SK-N-SH treated with all-trans-retinoic acid at 6 μM for 48 hours (cell line): ENCODE data around the gene NTSR2.

Experiments used
- ATAC-seq: fragments of 200-7000 bp; cut with Tn5 transposase; 3 replicates; pipeline ENCODE4 v1.9.1; 2020; ENCODE audit warnings: mild to moderate bottlenecking, moderate library complexity
- ARNTL ChIP-seq: fragments of 450-650 bp; formaldehyde crosslinking; IDR thresholded peaks from 2 replicates; pipeline ENCODE4 v1.5.0; 2020; ENCODE audit warnings: low read depth, mild to moderate bottlenecking, moderate library complexity, borderline replicate concordance
- BACH2 ChIP-seq: fragments of 250-450 bp; sonication (Bioruptor Pico); IDR thresholded peaks from 2 replicates; pipeline ENCODE4 v1.9.0; 2021; ENCODE audit warnings: mild to moderate bottlenecking, borderline replicate concordance
- CREB5 ChIP-seq: fragments of 250-450 bp; sonication (Bioruptor Pico); IDR thresholded peaks from 2 replicates; pipeline ENCODE4 v1.5.1; 2020; ENCODE audit warnings: low read depth, mild to moderate bottlenecking, moderate library complexity
- CSDC2 ChIP-seq: fragments of 250-450 bp; sonication (Bioruptor Pico); IDR thresholded peaks from 2 replicates; pipeline ENCODE4 v1.5.0; 2020; ENCODE audit warnings: mild to moderate bottlenecking, moderate library complexity
- ESRRG ChIP-seq: fragments of 250-450 bp; sonication (Bioruptor Pico); IDR thresholded peaks from 2 replicates; pipeline ENCODE4 v1.6.1; 2021; ENCODE audit warnings: mild to moderate bottlenecking
- GLIS3 ChIP-seq: fragments of 250-450 bp; sonication (Bioruptor Pico); IDR thresholded peaks from 2 replicates; pipeline ENCODE4 v1.5.0; 2020; ENCODE audit warnings: mild to moderate bottlenecking, moderate library complexity
- OSR1 ChIP-seq: fragments of 250-450 bp; sonication (Bioruptor Pico); IDR thresholded peaks from 2 replicates; pipeline ENCODE4 v1.8.0; 2022; ENCODE audit warnings: moderate library complexity, mild to moderate bottlenecking, inconsistent platforms
- PATZ1 ChIP-seq: fragments of 250-450 bp; sonication (Bioruptor Pico); IDR thresholded peaks from 2 replicates; pipeline ENCODE4 v1.8.0; 2020; ENCODE audit warnings: mild to moderate bottlenecking, moderate library complexity, borderline replicate concordance
- PPARA ChIP-seq: fragments of 250-450 bp; sonication (Bioruptor Pico); IDR thresholded peaks from 2 replicates; pipeline ENCODE4 v1.5.0; 2020; ENCODE audit warnings: mild to moderate bottlenecking, borderline replicate concordance
- SNAI2 ChIP-seq: fragments of 250-450 bp; sonication (Bioruptor Pico); IDR thresholded peaks from 2 replicates; pipeline ENCODE4 v1.5.0; 2020; ENCODE audit warnings: mild to moderate bottlenecking, moderate library complexity
- TCF4 ChIP-seq: fragments of 250-450 bp; sonication (Bioruptor Pico); IDR thresholded peaks from 2 replicates; pipeline ENCODE4 v1.8.0; 2021; ENCODE audit warnings: mild to moderate bottlenecking, moderate library complexity, borderline replicate concordance
- TOX ChIP-seq: fragments of 250-450 bp; sonication (Bioruptor Pico); IDR thresholded peaks from 2 replicates; pipeline ENCODE4 v1.8.0; 2021; ENCODE audit warnings: mild to moderate bottlenecking, moderate library complexity, borderline replicate concordance
- ZC3H10 ChIP-seq: fragments of 250-450 bp; sonication (Bioruptor Pico); IDR thresholded peaks from 2 replicates; pipeline ENCODE4 v1.5.1; 2021; ENCODE audit warnings: mild to moderate bottlenecking, moderate library complexity
- ZFP3 ChIP-seq: fragments of 250-450 bp; sonication (Bioruptor Pico); IDR thresholded peaks from 2 replicates; pipeline ENCODE4 v1.5.0; 2020; ENCODE audit warnings: mild to moderate bottlenecking, moderate library complexity
- ZFP30 ChIP-seq: fragments of 450-650 bp; formaldehyde crosslinking; IDR thresholded peaks from 2 replicates; pipeline ENCODE4 v1.5.0; 2022; ENCODE audit warnings: mild to moderate bottlenecking, moderate library complexity
- ZNF565 ChIP-seq: fragments of 450-650 bp; formaldehyde crosslinking; conservative IDR thresholded peaks from 2 replicates; pipeline ENCODE4 v1.5.0; 2020; ENCODE audit warnings: low read depth, mild to moderate bottlenecking, moderate library complexity
- ZNF70 ChIP-seq: fragments of 450-650 bp; formaldehyde crosslinking; IDR thresholded peaks from 2 replicates; pipeline ENCODE4 v1.5.0; 2020; ENCODE audit warnings: mild to moderate bottlenecking, moderate library complexity
- ZNF8 ChIP-seq: fragments of 450-650 bp; formaldehyde crosslinking; IDR thresholded peaks from 2 replicates; pipeline ENCODE4 v1.5.0; 2020; ENCODE audit warnings: mild to moderate bottlenecking, moderate library complexity
- TF ChIP-seq, protein P1 (sequence below): fragments of 250-450 bp; sonication (Bioruptor Pico); IDR thresholded peaks from 2 replicates; pipeline ENCODE4 v1.8.0; 2021; ENCODE audit warnings: low read depth, mild to moderate bottlenecking, moderate library complexity, borderline replicate concordance
- TF ChIP-seq, protein P2 (sequence below): fragments of 250-450 bp; sonication (Bioruptor Pico); IDR thresholded peaks from 2 replicates; pipeline ENCODE4 v1.5.1; 2021; ENCODE audit warnings: mild to moderate bottlenecking, moderate library complexity

The NTSR2 gene

GRCh38 chr2:11615209-11615608 is 54.8 kb downstream of the NTSR2 start:
- TF ChIP-seq ZFP30 (CRISPR knock-in tag) (no peak), TCF4 (no peak)
- TF ChIP-seq, protein P1, sequence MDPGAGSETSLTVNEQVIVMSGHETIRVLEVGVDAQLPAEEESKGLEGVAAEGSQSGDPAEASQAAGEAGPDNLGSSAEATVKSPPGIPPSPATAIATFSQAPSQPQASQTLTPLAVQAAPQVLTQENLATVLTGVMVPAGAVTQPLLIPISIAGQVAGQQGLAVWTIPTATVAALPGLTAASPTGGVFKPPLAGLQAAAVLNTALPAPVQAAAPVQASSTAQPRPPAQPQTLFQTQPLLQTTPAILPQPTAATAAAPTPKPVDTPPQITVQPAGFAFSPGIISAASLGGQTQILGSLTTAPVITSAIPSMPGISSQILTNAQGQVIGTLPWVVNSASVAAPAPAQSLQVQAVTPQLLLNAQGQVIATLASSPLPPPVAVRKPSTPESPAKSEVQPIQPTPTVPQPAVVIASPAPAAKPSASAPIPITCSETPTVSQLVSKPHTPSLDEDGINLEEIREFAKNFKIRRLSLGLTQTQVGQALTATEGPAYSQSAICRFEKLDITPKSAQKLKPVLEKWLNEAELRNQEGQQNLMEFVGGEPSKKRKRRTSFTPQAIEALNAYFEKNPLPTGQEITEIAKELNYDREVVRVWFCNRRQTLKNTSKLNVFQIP: no peak
- TF ChIP-seq, all 23 proteins: peak for 0
- no peak; the same call in 2 of the 3 replicates for ATAC-seq

- ATAC-seq: no peak
- TF ChIP-seq CSDC2 (CRISPR knock-in tag): no peak
- TF ChIP-seq SNAI2 (CRISPR knock-in tag): no peak
- TF ChIP-seq, protein P1: no peak
- no peak for TF ChIP-seq ZFP3
- TF ChIP-seq PPARA (CRISPR knock-in tag): no peak
- TF ChIP-seq ZNF70: no peak
Observed at GRCh38 chr2:11613297-11613696, 56.7 kb downstream of the NTSR2 start.

DNA sequence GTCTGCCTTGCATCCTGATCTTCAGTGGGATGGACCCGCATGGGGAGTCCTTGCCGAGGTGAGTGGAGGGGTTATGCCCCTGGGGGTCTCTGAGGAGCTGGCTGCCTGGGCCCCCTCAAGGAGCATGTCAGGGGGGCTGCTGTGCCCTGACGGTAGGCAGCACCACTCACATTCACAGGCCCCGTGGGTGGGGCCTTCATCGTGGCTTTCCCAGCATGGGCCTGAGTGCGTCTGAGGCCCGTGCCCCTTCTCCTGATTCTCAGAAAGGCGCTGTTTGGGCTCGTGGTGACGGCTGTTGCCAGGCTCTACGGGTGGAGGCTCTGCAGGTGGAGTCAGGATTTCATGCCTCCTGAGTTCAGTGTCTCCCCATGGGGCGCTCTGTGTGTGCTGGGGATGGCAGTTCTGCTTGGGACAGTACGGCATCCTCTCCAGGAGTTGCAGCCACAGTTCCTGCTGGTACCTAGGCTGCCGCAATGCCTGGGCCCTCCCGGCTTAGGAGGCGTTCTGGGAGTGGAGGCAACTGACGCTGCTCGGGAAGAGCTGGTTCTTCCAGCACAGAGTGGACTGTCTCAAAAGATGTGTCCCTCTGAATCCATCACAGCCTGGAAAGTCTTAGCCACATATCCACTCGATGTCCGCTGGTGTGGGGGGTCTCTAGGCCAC is 57.3 kb downstream of the NTSR2 start:
- TF ChIP-seq ZFP30 (CRISPR knock-in tag): no peak
- TF ChIP-seq OSR1 (CRISPR knock-in tag): no peak
- no peak for TF ChIP-seq TOX
- TF ChIP-seq CREB5 (CRISPR knock-in tag): no peak
- TF ChIP-seq, protein P2, sequence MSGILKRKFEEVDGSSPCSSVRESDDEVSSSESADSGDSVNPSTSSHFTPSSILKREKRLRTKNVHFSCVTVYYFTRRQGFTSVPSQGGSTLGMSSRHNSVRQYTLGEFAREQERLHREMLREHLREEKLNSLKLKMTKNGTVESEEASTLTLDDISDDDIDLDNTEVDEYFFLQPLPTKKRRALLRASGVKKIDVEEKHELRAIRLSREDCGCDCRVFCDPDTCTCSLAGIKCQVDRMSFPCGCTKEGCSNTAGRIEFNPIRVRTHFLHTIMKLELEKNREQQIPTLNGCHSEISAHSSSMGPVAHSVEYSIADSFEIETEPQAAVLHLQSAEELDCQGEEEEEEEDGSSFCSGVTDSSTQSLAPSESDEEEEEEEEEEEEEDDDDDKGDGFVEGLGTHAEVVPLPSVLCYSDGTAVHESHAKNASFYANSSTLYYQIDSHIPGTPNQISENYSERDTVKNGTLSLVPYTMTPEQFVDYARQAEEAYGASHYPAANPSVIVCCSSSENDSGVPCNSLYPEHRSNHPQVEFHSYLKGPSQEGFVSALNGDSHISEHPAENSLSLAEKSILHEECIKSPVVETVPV (CRISPR knock-in tag): no peak
- no peak for ATAC-seq

DNA sequence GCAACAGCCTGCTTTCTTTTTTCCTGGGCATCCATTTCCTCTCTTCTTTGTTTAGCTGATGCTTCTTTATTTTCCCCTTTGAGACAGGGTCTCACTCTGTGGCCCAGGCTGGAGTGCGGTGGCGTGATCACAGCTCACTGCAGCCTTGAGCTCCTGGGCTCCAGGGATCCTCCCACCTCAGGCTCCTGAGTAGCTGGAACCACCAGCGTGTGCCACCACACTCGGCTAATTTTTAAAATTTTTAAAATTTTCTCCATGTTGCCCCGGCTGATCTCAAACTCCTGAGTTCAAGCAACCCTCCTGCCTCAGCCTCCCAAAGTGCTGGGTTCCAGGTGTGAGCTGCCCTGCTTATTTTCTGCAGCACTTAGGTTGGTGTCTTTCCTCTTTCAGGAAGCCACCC is 58.7 kb downstream of the NTSR2 start:
- no peak for TF ChIP-seq SNAI2 (CRISPR knock-in tag)
- TF ChIP-seq ZNF565 (CRISPR knock-in tag): no peak
- no peak for TF ChIP-seq ZNF8 (CRISPR knock-in tag)
- no peak for TF ChIP-seq CREB5 (CRISPR knock-in tag)
- TF ChIP-seq, protein P1: no peak
- no peak for TF ChIP-seq BACH2 (CRISPR knock-in tag)
- TF ChIP-seq ESRRG: no peak
- TF ChIP-seq, protein P2 (CRISPR knock-in tag): no peak
- no peak for TF ChIP-seq ZC3H10
- no peak for TF ChIP-seq OSR1 (CRISPR knock-in tag)
- no peak for TF ChIP-seq ZNF70
- no peak for TF ChIP-seq ARNTL (CRISPR knock-in tag)
- no peak for TF ChIP-seq TCF4
- no peak for TF ChIP-seq PPARA (CRISPR knock-in tag)
- no peak for TF ChIP-seq ZFP30 (CRISPR knock-in tag)
- no peak for TF ChIP-seq PATZ1 (CRISPR knock-in tag)
- no peak for TF ChIP-seq GLIS3 (CRISPR knock-in tag)
- TF ChIP-seq CSDC2 (CRISPR knock-in tag): no peak
- no peak for TF ChIP-seq TOX
- no peak for ATAC-seq
